Neutrophil (primary cell): ENCODE measurements around the gene SMYD3.

ENCODE experiments used
- H3K27ac ChIP-seq: fragments of 200-600 bp; sonication (generic); 2 replicates; pipeline ENCODE4 v1.5.1; 2016; ENCODE audit warnings: mild to moderate bottlenecking, moderate library complexity
- H3K27me3 ChIP-seq: fragments of 200-600 bp; sonication (generic); 2 replicates; pipeline ENCODE4 v1.6.0; 2016; ENCODE audit warnings: mild to moderate bottlenecking
- H3K36me3 ChIP-seq: fragments of 200-600 bp; sonication (generic); 2 replicates; pipeline ENCODE4 v1.5.1; 2017
- H3K4me1 ChIP-seq, 2 experiments: fragments of 200-600 bp in 1 of 2; sonication (generic) in 1 of 2; 1 replicate in 1 of 2; 2 replicates in 1 of 2; pipeline versions ENCODE4 v1.5.1 to v1.6.1; 2013 to 2016; ENCODE audit warnings: low read depth in 1 of 2, low read length in 1 of 2, mild to moderate bottlenecking in 1 of 2, moderate library complexity in 1 of 2; ENCODE audit not compliant: control insufficient read depth in 1 of 2, insufficient read depth in 1 of 2
- H3K4me3 ChIP-seq, 2 experiments: fragments of 200-600 bp in 1 of 2; sonication (generic) in 1 of 2; 1 replicate in 1 of 2; 2 replicates in 1 of 2; pipeline ENCODE4 v1.5.1; 2013 to 2016; ENCODE audit warnings: low read depth in 1 of 2, low read length in 1 of 2, mild to moderate bottlenecking in 1 of 2, moderate library complexity in 1 of 2
- H3K9me3 ChIP-seq: fragments of 200-600 bp; sonication (generic); 2 replicates; pipeline ENCODE4 v1.5.1; 2016
- TF ChIP-seq, protein P1 (sequence below): fragments of 200-600 bp; sonication (generic); IDR thresholded peaks from 2 replicates; pipeline ENCODE4 v1.5.1; 2016; ENCODE audit warnings: antibody characterized with exemption

The SMYD3 gene

GRCh38 chr1:246427611-246428010, 79.5 kb downstream of the SMYD3 start:
- H3K36me3 ChIP-seq, result no peaks in the 10 kb centered on the region
- no peak overlapping the region for H3K27ac ChIP-seq
- H3K9me3 ChIP-seq, result no peaks in the 10 kb centered on the region
- TF ChIP-seq, protein P1, sequence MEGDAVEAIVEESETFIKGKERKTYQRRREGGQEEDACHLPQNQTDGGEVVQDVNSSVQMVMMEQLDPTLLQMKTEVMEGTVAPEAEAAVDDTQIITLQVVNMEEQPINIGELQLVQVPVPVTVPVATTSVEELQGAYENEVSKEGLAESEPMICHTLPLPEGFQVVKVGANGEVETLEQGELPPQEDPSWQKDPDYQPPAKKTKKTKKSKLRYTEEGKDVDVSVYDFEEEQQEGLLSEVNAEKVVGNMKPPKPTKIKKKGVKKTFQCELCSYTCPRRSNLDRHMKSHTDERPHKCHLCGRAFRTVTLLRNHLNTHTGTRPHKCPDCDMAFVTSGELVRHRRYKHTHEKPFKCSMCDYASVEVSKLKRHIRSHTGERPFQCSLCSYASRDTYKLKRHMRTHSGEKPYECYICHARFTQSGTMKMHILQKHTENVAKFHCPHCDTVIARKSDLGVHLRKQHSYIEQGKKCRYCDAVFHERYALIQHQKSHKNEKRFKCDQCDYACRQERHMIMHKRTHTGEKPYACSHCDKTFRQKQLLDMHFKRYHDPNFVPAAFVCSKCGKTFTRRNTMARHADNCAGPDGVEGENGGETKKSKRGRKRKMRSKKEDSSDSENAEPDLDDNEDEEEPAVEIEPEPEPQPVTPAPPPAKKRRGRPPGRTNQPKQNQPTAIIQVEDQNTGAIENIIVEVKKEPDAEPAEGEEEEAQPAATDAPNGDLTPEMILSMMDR, result no peak
- H3K4me3 ChIP-seq, result no peak overlapping the region
- H3K27me3 ChIP-seq, result no peaks in the 10 kb centered on the region
- H3K4me1 ChIP-seq, result no peaks in the 10 kb centered on the region

DNA sequence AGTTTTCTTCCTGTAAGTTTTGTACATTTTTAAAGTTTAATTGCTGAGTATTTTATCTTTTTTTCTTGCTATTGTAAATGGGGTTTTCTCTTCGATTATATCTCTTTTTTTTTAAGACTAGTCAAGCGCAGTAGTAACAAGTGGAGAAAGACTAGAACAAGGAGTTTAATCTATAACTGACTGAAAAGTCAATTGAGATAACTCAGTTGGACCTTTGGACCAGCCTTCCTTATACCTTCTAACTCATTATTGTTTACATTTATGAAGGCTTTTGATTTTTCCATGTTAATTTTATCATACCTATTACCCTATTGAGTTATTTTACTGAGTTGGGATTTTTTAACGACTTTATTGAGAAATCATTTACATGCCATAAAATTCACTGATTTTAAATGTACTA, 81.2 kb downstream of the SMYD3 start:
- Histone ChIP-seq H3K4me1 (no peaks in the 10 kb centered on the region), H3K27ac (no peak overlapping the region), H3K4me3 (no peak overlapping the region), H3K27me3 (no peaks in the 10 kb centered on the region), H3K9me3 (no peaks in the 10 kb centered on the region), H3K36me3 (no peaks in the 10 kb centered on the region)
- TF ChIP-seq, protein P1, result no peak

DNA sequence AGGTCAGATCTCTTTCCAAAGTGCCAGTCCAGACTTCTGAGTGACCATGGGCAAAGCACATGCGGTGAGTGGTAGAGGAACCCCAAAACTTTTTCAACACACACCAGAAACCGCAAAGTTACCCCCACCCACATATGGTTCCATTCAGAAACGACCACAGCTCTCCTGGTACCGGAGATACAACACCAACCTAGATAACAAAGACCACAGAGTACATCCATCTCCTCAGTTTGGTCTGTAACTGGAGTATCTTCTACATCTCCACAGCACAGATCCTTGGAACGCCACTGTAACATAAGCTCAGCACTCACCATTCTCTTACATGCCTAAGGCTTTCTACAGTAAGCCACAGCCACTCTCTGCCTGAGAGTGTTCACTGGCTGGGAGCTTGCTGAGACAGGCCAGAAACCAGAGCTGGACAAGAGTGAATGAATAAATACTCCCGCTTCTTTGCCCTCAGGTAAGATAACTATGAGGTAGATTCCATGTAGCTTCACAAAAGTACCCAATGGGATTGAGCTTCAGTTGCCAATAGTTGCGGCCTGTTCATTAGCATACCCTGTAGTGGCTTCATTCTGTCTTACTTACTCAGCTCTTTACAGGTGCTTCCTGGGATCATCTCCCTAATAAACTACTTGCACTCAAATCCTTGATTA, 81.8 kb downstream of the SMYD3 start:
- Histone ChIP-seq H3K4me1 (no peaks in the 10 kb centered on the region), H3K27me3 (no peaks in the 10 kb centered on the region), H3K36me3 (no peaks in the 10 kb centered on the region), H3K27ac (no peak overlapping the region), H3K4me3 (no peak overlapping the region), H3K9me3 (no peaks in the 10 kb centered on the region)
- TF ChIP-seq, protein P1, result no peak

GRCh38 chr1:246420300-246420699, 86.8 kb downstream of the SMYD3 start:
- H3K36me3 ChIP-seq, result no peaks in the 10 kb centered on the region
- TF ChIP-seq, protein P1, result no peak
- peaks cover 4% of the 10 kb centered on the region for H3K9me3 ChIP-seq
- H3K4me3 ChIP-seq, result no peak overlapping the region
- H3K4me1 ChIP-seq, result no peaks in the 10 kb centered on the region
- no peaks in the 10 kb centered on the region for H3K27me3 ChIP-seq
- H3K27ac ChIP-seq, result no peak overlapping the region

GRCh38 chr1:246418565-246419312, 88.3 kb downstream of the SMYD3 start:
- peaks cover 4% of the 10 kb centered on the region for H3K9me3 ChIP-seq
- H3K36me3 ChIP-seq, result no peaks in the 10 kb centered on the region
- no peaks in the 10 kb centered on the region for H3K4me1 ChIP-seq
- TF ChIP-seq, protein P1, result no peak
- no peak overlapping the region for H3K4me3 ChIP-seq
- H3K27ac ChIP-seq, result no peak overlapping the region
- H3K27me3 ChIP-seq, result no peaks in the 10 kb centered on the region
